GM12865 (cell line): ENCODE results near the gene CCNL2.
A peak's percentile ranks its signal among the peaks of the same experiment; 100 is the strongest.

ENCODE experiments used
- DNase-seq: peaks from one replicate; pipeline ENCODE4 v3.0.0; 2010; ENCODE audit warnings: low read depth
- H3K4me3 ChIP-seq: 2 replicates; pipeline ENCODE4 v1.5.1; 2011; ENCODE audit warnings: mild to moderate bottlenecking, low read depth, low read length, control low read depth
- CTCF ChIP-seq: IDR thresholded peaks from 2 replicates; pipeline ENCODE4 v1.5.1; 2011; ENCODE audit warnings: low read length, control low read depth, low read depth, inconsistent platforms; ENCODE audit not compliant: insufficient read depth; ENCODE audit errors: missing control alignments

Gene CCNL2

GRCh38 chr1:1338278-1338677, 60.9 kb downstream of the CCNL2 start:
- H3K4me3 ChIP-seq: no peak overlapping the region
- no peak for TF ChIP-seq CTCF
- no peak for DNase-seq

- DNase-seq: peak; percentile 32
- TF ChIP-seq CTCF: no peak
- H3K4me3 ChIP-seq: no peak overlapping the region
Measured at GRCh38 chr1:1337793-1338147, 61.4 kb downstream of the CCNL2 start.

- DNase-seq: no peak
- no peak for TF ChIP-seq CTCF
- H3K4me3 ChIP-seq: no peak overlapping the region
Measured at GRCh38 chr1:1336931-1337792, 62.0 kb downstream of the CCNL2 start.

- H3K4me3 ChIP-seq: no peak overlapping the region
- no peak for DNase-seq
- no peak for TF ChIP-seq CTCF
Measured at GRCh38 chr1:1336446-1336845, 62.7 kb downstream of the CCNL2 start.

GRCh38 chr1:1335792-1336248, 63.3 kb downstream of the CCNL2 start:
- no peak for DNase-seq
- no peak for TF ChIP-seq CTCF
- H3K4me3 ChIP-seq: no peak overlapping the region
